Kidney (tissue), 14 donors: Measurements from ENCODE around the gene GSG1L. TPM values are rescaled to one million over a fixed set of nuclear protein-coding genes. Genes with fewer than 3 reads are reported as not detected.

Experiments used
- DNase-seq, 5 donors: peaks; one replicate each; pipeline ENCODE4 v3.0.0-alpha.2; 2013 to 2020
- FAIRE-seq: peaks from 2 replicates; lab custom pipeline; 2012; peaks lifted over from hg19 to GRCh38; lab: Jason Lieb, UNC
- H3K27ac ChIP-seq, 2 donors: one replicate each; pipeline ENCODE4 v1.7.0; 2013; ENCODE audit warnings: low read depth in 2 of 2, low read length in 2 of 2, inconsistent platforms in 1 of 2
- H3K27me3 ChIP-seq: one replicate; pipeline ENCODE4 v1.7.1; 2013; ENCODE audit warnings: low read length, inconsistent platforms; ENCODE audit not compliant: control insufficient read depth, insufficient read depth
- H3K36me3 ChIP-seq, 3 donors: one replicate each; pipeline versions ENCODE4 v1.7.0 to v1.7.1; 2013; ENCODE audit warnings: low read length in 3 of 3, control low read depth in 1 of 3, inconsistent platforms in 1 of 3; ENCODE audit not compliant: insufficient read depth in 3 of 3, control insufficient read depth in 2 of 3
- H3K4me1 ChIP-seq, 3 donors: one replicate each; pipeline versions ENCODE4 v1.7.0 to v1.7.1; 2013; ENCODE audit warnings: low read length in 3 of 3, inconsistent platforms in 1 of 3, low read depth in 1 of 3; ENCODE audit not compliant: control insufficient read depth in 2 of 3, insufficient read depth in 2 of 3
- H3K4me3 ChIP-seq, 3 donors: one replicate each; pipeline versions ENCODE4 v1.7.0 to v1.8.1; 2013; ENCODE audit warnings: low read length in 3 of 3, control low read depth in 1 of 3, inconsistent platforms in 1 of 3
- H3K9ac ChIP-seq, 3 donors: one replicate each; pipeline versions ENCODE4 v1.7.0 to v1.7.1; 2013; ENCODE audit warnings: low read length in 3 of 3, control low read depth in 1 of 3, inconsistent platforms in 1 of 3
- H3K9me3 ChIP-seq, 3 donors: one replicate each; pipeline versions ENCODE4 v1.7.0 to v1.7.1; 2013; ENCODE audit warnings: low read length in 3 of 3, control low read depth in 1 of 3, inconsistent platforms in 1 of 3; ENCODE audit not compliant: control insufficient read depth in 2 of 3, insufficient read depth in 1 of 3
- intact Hi-C: fragments of 100-400 bp; cut with DNase I; formaldehyde crosslinking; loops from one replicate; pipeline ENCODE4 v1.11.1; 2022
- polyA plus RNA-seq: library from polyadenylated mRNA; stranded (reverse); fragments of 350-450 nt; fragmentation: Illumina TruSeq; extraction: RNeasy Lipid Tissue Mini Kit (QIAGEN cat#74804); gene quantifications from one replicate; pipeline ENCODE4 v1.2.3, GENCODE V29; 2014; ENCODE audit warnings: low read depth, low replicate concordance; ENCODE audit not compliant: insufficient read depth
- total RNA-seq: library from RNA; stranded (reverse); fragmentation: NEBNext Ultra II Directional; extraction: Animal tissue kit (Norgen Biotek cat#: 25700); gene quantifications from one replicate; pipeline ENCODE4 v1.2.1, GENCODE V29; 2021
- TF ChIP-seq, protein P1 (sequence below): IDR thresholded peaks from 3 replicates; pipeline ENCODE4 v1.5.1; 2012; ENCODE audit warnings: mild to moderate bottlenecking, moderate library complexity, borderline replicate concordance; ENCODE audit not compliant: insufficient read depth; ENCODE audit errors: extremely low read depth
- donor health status: control.
- donor health status: control.
- donor health status: control.
- donor health status: control.
- donor health status: control.
- donor health status: DM: yes; HTN: yes; CAD: no.
- donor health status: Normal renal cell carcinoma (clear cell type).

The GSG1L gene
- total and polyA plus RNA-seq, 2 donors from 2014 or later, result not detected

DNA sequence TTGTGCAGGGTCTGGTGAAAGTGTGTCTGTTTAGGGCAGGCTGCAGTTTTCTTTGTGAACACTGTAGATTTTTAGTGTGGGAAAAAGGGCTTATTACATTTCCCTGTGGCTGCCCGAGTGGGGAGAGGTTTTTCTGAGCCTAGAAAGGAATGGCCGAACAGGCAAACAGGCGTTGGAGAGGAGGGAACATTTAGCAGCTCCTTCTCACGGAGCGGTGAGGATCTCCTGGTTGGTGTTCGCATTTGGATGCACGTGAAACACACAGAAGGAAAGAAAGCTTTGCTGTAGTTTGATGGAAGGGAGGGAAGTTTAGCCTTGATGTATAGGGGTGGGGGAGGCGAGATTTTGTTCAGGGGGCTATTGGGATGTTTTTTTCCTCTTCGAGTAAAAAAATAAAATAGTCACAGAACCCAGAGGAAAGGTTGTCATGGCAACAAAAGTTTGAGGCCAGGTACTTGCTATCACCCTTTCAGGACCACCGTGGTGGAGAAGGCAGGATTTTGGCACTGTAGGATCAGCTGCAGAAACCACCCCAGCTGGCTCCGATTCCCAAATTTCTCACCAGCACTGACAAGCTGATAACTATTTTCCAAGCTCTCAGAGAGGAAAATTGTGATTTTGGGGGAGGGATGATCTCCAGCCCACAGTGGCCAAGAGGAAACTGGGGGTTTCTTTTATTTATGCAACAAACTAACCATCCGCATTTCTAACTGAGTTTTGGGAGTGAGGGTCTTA is 3.5 kb downstream of the GSG1L start:
- Histone ChIP-seq H3K9ac (no peak overlapping the region), H3K27ac (no peak overlapping the region), H3K9me3 (no peaks in the 10 kb centered on the region), H3K36me3 (no peaks in the 10 kb centered on the region), H3K27me3 (peaks cover 5% of the 10 kb centered on the region), H3K4me3 (no peak overlapping the region), H3K4me1 (no peaks in the 10 kb centered on the region)
- TF ChIP-seq, protein P1, sequence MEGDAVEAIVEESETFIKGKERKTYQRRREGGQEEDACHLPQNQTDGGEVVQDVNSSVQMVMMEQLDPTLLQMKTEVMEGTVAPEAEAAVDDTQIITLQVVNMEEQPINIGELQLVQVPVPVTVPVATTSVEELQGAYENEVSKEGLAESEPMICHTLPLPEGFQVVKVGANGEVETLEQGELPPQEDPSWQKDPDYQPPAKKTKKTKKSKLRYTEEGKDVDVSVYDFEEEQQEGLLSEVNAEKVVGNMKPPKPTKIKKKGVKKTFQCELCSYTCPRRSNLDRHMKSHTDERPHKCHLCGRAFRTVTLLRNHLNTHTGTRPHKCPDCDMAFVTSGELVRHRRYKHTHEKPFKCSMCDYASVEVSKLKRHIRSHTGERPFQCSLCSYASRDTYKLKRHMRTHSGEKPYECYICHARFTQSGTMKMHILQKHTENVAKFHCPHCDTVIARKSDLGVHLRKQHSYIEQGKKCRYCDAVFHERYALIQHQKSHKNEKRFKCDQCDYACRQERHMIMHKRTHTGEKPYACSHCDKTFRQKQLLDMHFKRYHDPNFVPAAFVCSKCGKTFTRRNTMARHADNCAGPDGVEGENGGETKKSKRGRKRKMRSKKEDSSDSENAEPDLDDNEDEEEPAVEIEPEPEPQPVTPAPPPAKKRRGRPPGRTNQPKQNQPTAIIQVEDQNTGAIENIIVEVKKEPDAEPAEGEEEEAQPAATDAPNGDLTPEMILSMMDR, result no peak
- intact Hi-C loops, result no loop called here
- no peak for DNase-seq
- FAIRE-seq, result no peak

DNA sequence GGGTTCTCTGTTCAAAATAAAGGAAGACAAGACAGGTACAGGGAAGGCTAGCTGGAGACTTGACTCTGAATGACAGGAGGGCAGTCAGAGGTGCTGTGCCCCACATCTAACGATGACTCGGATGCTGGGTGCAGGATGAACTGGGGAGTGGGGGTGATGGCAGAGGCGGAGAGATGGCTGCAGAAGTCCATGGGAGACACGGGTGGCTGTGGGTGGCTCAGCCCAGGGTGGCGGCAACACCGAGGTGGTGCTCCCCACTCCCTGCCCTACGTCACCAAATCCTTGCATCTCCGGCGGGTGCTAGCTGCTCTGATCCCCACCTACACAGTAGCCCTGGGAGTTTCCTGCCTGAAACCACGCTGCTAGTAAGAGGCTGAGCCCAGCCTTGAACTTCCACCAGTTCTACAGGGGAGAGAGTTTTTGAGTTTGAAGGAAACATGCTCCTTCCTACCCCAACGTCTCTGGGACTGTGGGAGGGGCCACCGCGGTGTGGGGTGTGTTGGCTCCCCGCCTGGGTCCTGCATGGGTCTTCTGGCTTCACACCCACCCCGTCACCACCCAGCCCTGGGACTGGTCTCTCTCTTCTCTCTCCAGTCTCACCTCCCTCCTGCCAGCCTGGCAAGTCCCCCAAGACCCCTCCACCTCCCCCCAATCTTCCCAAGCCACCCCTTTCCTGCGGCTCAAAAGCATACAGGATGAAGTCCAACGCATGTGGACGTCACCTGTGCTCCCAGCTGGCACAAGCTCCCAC is 4.5 kb downstream of the GSG1L start:
- FAIRE-seq (no peak), DNase-seq (no peak)
- no peak overlapping the region for H3K9ac ChIP-seq
- TF ChIP-seq, protein P1, result no peak
- peaks cover 5% of the 10 kb centered on the region for H3K27me3 ChIP-seq
- intact Hi-C loops, result no loop called here
- H3K36me3 ChIP-seq, result no peaks in the 10 kb centered on the region
- no peaks in the 10 kb centered on the region for H3K4me1 ChIP-seq
- no peaks in the 10 kb centered on the region for H3K9me3 ChIP-seq
- H3K27ac ChIP-seq, result no peak overlapping the region
- H3K4me3 ChIP-seq, result no peak overlapping the region

DNA sequence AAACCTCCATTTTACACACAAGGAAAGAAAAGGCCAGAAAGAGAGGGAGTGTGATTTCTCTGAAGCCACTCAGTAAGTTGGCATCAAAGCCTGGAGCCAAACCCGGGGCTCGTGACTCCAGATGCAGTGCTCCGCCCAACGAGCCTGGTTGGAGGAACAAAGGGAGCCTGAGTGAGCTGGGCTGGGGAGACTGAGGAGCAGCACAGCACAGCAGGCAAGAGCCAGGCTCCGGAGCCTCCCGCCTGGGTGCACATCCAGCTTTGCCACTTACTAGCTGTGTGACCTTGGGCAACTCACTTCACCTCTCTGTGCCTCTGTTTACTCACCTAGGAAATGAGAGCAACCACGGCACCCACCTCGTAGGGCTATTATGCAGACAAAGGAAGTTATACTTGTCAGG is 5.6 kb downstream of the GSG1L start:
- TF ChIP-seq, protein P1, result no peak
- H3K27ac ChIP-seq, result no peak overlapping the region
- DNase-seq (no peak), FAIRE-seq (no peak)
- peaks cover 5% of the 10 kb centered on the region for H3K27me3 ChIP-seq
- no peak overlapping the region for H3K4me3 ChIP-seq
- H3K4me1 ChIP-seq, result no peaks in the 10 kb centered on the region
- H3K9me3 ChIP-seq, result no peaks in the 10 kb centered on the region
- no peaks in the 10 kb centered on the region for H3K36me3 ChIP-seq
- H3K9ac ChIP-seq, result no peak overlapping the region
- intact Hi-C loops, result no loop called here
